Parathyroid adenoma (tissue), 2 donors: ENCODE results near the gene PDE6H.

Experiments used
- H2AFZ ChIP-seq: fragments of 300-600 bp; sonication (generic); one replicate; pipeline ENCODE4 v1.7.0; 2017; ENCODE audit warnings: antibody characterized with exemption, mild to moderate bottlenecking
- H3K27ac ChIP-seq: fragments of 300-600 bp; sonication (generic); one replicate; pipeline ENCODE4 v1.7.0; 2017
- H3K27me3 ChIP-seq: fragments of 300-600 bp; sonication (generic); one replicate; pipeline ENCODE4 v1.7.0; 2017; ENCODE audit warnings: low read length; ENCODE audit not compliant: control insufficient read depth, insufficient read depth
- H3K36me3 ChIP-seq: fragments of 300-600 bp; sonication (generic); one replicate; pipeline ENCODE4 v1.7.0; 2017; ENCODE audit warnings: low read length; ENCODE audit not compliant: control insufficient read depth, insufficient read depth
- H3K4me1 ChIP-seq: fragments of 300-600 bp; sonication (generic); one replicate; pipeline ENCODE4 v1.7.0; 2017; ENCODE audit warnings: control low read depth
- H3K4me2 ChIP-seq: fragments of 300-600 bp; sonication (generic); one replicate; pipeline ENCODE4 v1.7.0; 2017; ENCODE audit warnings: low read length
- H3K4me3 ChIP-seq: fragments of 300-600 bp; sonication (generic); one replicate; pipeline ENCODE4 v1.7.0; 2017; ENCODE audit warnings: low read depth, low read length
- H3K79me2 ChIP-seq: fragments of 300-600 bp; sonication (generic); one replicate; pipeline ENCODE4 v1.7.0; 2017; ENCODE audit warnings: control low read depth
- H3K9ac ChIP-seq: fragments of 300-600 bp; sonication (generic); one replicate; pipeline ENCODE4 v1.7.0; 2017; ENCODE audit warnings: mild to moderate bottlenecking
- H3K9me3 ChIP-seq: fragments of 300-600 bp; sonication (generic); one replicate; pipeline ENCODE4 v1.7.0; 2017; ENCODE audit warnings: low read length; ENCODE audit not compliant: control insufficient read depth
- TF ChIP-seq, protein P1 (sequence below): fragments of 300-600 bp; sonication (generic); IDR thresholded peaks from one replicate; pipeline ENCODE4 v1.7.0; 2017; ENCODE audit warnings: antibody characterized with exemption, mild to moderate bottlenecking
- donor health status: primary hyperparathyroidism.

Gene PDE6H

DNA sequence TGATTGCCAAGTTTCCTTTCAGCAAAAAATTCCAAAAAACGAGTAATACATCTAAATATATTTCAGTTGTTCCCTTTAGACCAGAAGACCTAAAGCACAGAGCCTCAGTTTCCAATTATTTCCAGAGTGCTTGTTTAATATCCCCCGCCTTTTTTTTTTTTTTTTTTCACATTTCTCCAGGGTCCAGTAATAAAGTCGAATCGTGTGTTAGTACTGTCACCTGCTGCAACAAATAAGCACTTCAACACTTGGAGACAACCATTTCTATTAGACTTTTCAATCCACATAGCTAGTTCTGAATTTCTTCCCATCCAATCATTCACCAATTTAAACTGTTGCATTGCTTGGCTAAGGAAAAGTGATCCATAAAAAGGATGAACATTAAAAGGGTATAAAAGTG, 13.6 kb downstream of the PDE6H start:
- Histone ChIP-seq H2AFZ (no peak overlapping the region), H3K9ac (no peak overlapping the region), H3K36me3 (no peaks in the 10 kb centered on the region), H3K4me3 (no peak overlapping the region), H3K27ac (no peak overlapping the region), H3K79me2 (no peaks in the 10 kb centered on the region), H3K9me3 (no peaks in the 10 kb centered on the region), H3K27me3 (no peaks in the 10 kb centered on the region), H3K4me1 (no peaks in the 10 kb centered on the region), H3K4me2 (no peak overlapping the region)
- TF ChIP-seq, protein P1, sequence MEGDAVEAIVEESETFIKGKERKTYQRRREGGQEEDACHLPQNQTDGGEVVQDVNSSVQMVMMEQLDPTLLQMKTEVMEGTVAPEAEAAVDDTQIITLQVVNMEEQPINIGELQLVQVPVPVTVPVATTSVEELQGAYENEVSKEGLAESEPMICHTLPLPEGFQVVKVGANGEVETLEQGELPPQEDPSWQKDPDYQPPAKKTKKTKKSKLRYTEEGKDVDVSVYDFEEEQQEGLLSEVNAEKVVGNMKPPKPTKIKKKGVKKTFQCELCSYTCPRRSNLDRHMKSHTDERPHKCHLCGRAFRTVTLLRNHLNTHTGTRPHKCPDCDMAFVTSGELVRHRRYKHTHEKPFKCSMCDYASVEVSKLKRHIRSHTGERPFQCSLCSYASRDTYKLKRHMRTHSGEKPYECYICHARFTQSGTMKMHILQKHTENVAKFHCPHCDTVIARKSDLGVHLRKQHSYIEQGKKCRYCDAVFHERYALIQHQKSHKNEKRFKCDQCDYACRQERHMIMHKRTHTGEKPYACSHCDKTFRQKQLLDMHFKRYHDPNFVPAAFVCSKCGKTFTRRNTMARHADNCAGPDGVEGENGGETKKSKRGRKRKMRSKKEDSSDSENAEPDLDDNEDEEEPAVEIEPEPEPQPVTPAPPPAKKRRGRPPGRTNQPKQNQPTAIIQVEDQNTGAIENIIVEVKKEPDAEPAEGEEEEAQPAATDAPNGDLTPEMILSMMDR: no peak

DNA sequence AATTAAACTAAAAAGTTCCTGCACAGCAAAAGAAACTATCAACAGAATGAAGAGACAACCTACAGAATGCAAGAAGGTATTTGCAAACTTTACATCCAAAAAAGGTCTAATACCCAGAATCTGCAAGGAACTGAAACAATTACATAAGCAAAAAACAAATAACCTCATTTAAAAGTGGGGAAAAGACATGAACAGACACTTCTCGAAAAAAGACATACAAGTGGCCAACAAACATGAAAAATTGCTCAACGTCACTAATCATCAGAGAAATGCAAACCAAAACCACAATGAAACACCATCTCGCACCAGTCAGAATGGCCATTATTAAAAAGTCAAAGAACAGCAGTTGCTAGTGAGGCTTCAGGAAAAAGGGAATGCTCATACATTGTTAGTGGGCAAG, 15.2 kb downstream of the PDE6H start:
- no peaks in the 10 kb centered on the region for H3K9me3 ChIP-seq
- TF ChIP-seq, protein P1: no peak
- no peak overlapping the region for H3K9ac ChIP-seq
- no peaks in the 10 kb centered on the region for H3K79me2 ChIP-seq
- no peaks in the 10 kb centered on the region for H3K4me1 ChIP-seq
- H2AFZ ChIP-seq: no peak overlapping the region
- no peak overlapping the region for H3K27ac ChIP-seq
- H3K27me3 ChIP-seq: no peaks in the 10 kb centered on the region
- no peak overlapping the region for H3K4me2 ChIP-seq
- no peaks in the 10 kb centered on the region for H3K36me3 ChIP-seq
- H3K4me3 ChIP-seq: no peak overlapping the region

DNA sequence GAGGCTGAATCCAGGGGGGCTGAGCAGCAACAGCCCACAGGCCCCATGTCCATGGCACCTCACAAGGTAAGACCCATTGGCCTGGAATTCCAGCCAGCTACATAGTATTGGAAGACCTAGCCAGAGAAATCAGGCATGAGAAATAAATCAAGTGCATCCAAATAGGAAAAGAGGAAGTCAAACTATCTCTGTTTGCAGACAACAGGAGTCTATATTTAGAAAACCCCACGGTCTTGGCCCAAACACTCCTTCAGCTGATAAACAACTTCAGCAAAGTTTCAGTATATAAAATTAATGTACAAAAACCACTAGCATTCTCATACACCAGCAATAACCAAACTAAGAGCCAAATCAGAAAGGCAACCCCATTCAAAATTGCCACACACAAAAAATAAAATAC, 16.9 kb downstream of the PDE6H start:
- Histone ChIP-seq H3K4me1 (no peaks in the 10 kb centered on the region), H3K9me3 (no peaks in the 10 kb centered on the region), H3K9ac (no peak overlapping the region), H3K79me2 (no peaks in the 10 kb centered on the region), H3K4me2 (no peak overlapping the region), H3K27me3 (no peaks in the 10 kb centered on the region), H3K36me3 (no peaks in the 10 kb centered on the region), H2AFZ (no peak overlapping the region), H3K27ac (no peak overlapping the region), H3K4me3 (no peak overlapping the region)
- TF ChIP-seq, protein P1: no peak

DNA sequence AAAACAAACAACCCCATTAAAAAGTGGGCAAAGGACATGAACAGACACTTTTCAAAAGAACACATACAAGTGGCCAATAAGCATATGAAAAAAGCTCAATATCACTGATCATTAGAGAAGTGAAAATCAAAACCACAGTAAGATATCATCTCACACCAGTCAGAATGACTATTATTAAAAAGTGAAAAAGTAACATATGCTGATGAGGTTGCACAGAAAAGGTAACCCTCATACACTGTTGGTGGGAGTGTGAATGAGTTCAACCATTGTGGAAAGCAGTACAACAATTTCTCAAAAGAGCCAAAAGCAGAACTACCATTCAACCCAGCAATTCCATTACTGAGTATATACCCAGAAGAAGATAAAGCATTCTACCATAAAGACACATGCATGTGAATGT, 18.2 kb downstream of the PDE6H start:
- Histone ChIP-seq H2AFZ (no peak overlapping the region), H3K9ac (no peak overlapping the region), H3K27me3 (no peaks in the 10 kb centered on the region), H3K79me2 (no peaks in the 10 kb centered on the region), H3K4me1 (no peaks in the 10 kb centered on the region), H3K4me3 (no peak overlapping the region), H3K27ac (no peak overlapping the region), H3K9me3 (no peaks in the 10 kb centered on the region), H3K36me3 (no peaks in the 10 kb centered on the region), H3K4me2 (no peak overlapping the region)
- TF ChIP-seq, protein P1: no peak

DNA sequence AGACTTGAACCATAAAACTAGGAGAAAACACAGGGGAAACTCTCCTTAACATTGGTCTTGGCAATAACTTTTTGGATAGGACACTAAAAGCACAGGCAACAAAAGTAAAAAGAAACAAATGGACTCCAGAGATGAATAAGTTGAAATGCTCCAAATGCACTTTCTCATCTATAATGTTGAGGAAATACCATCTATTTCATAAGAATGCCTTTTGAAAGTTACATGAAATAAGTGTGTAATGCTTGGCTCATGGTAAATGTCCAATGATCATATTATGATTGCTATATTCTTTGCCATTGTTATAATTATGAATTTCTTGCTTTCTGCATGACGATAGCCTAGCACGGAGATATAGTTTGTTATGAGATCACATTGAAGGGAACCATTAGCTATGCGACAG, 19.8 kb downstream of the PDE6H start:
- Histone ChIP-seq H3K4me2 (no peak overlapping the region), H3K27ac (no peak overlapping the region), H3K79me2 (no peaks in the 10 kb centered on the region), H3K36me3 (no peaks in the 10 kb centered on the region), H3K4me3 (no peak overlapping the region), H3K9ac (no peak overlapping the region), H3K9me3 (no peaks in the 10 kb centered on the region), H2AFZ (no peak overlapping the region), H3K27me3 (no peaks in the 10 kb centered on the region), H3K4me1 (no peaks in the 10 kb centered on the region)
- TF ChIP-seq, protein P1: no peak
